K562 (cell line): ENCODE results near the gene EFEMP2. TPM values are rescaled to one million over a fixed set of nuclear protein-coding genes. Genes with fewer than 3 reads are reported as not detected.

Experiments used
- CBX2 ChIP-seq: fragments of 200-600 bp; sonication (generic); IDR thresholded peaks from one replicate; pipeline ENCODE4 v1.6.1; 2012; ENCODE audit warnings: mild to moderate bottlenecking, low read length, inconsistent platforms; ENCODE audit not compliant: insufficient read depth, poor library complexity, severe bottlenecking
- EGR1 ChIP-seq: fragments of 450-650 bp; conservative IDR thresholded peaks from 2 replicates; pipeline ENCODE4 v1.6.1; 2017; ENCODE audit warnings: mild to moderate bottlenecking
- HCFC1 ChIP-seq: IDR thresholded peaks from 2 replicates; pipeline ENCODE4 v1.6.1; 2012; ENCODE audit warnings: low read depth, low read length, improper control_type of control experiment
- NBN ChIP-seq: fragments of 450-650 bp; IDR thresholded peaks from 2 replicates; pipeline ENCODE4 v1.6.1; 2016; ENCODE audit warnings: low read depth, mild to moderate bottlenecking
- PHB2 ChIP-seq: fragments of 450-650 bp; IDR thresholded peaks from 2 replicates; pipeline ENCODE4 v1.6.1; 2017; ENCODE audit warnings: low read depth
- PTRF ChIP-seq: fragments of 450-650 bp; IDR thresholded peaks from 2 replicates; pipeline ENCODE4 v1.6.1; 2016; ENCODE audit warnings: mild to moderate bottlenecking, missing genetic modification characterization, missing compliant biosample characterization
- RBFOX2 ChIP-seq: fragments of 200-400 bp; formaldehyde crosslinking; IDR thresholded peaks from 2 replicates; pipeline ENCODE4 v1.6.1; 2017; ENCODE audit warnings: low read depth, mild to moderate bottlenecking, low read length, moderate library complexity
- RBM22 ChIP-seq: fragments of 200-400 bp; formaldehyde crosslinking; IDR thresholded peaks from 2 replicates; pipeline ENCODE4 v1.6.1; 2018; ENCODE audit warnings: low read length, low read depth; ENCODE audit not compliant: poor library complexity, severe bottlenecking
- STAT5B ChIP-seq: fragments of 250-450 bp; sonication (Bioruptor Pico); IDR thresholded peaks from 2 replicates; pipeline ENCODE4 v1.8.0; 2021; ENCODE audit warnings: mild to moderate bottlenecking, inconsistent platforms
- ZNF696 ChIP-seq: fragments of 250-450 bp; sonication (Bioruptor Pico); conservative IDR thresholded peaks from 2 replicates; pipeline ENCODE4 v1.4.0; 2020; ENCODE audit warnings: mild to moderate bottlenecking, moderate library complexity
- polyA plus RNA-seq, 8 experiments: library from polyadenylated mRNA; depleted of rRNA in 4 of 8; stranded (reverse) in 5 of 8; unstranded in 3 of 8; fragments of >200 nt; fragmentation: Nextera tagmentation in 2 of 8; fragmentation: Illumina TruSeq in 1 of 8; extraction: Ambion mirVana in 2 of 8; extraction: Trizol in 1 of 8; gene quantifications; 2 replicates each; pipeline versions ENCODE4 v1.2.1 to v1.2.3, GENCODE V29; 2011 to 2014; ENCODE audit warnings: inconsistent platforms in 1 of 8, missing spikeins in 1 of 8
- total RNA-seq, 7 experiments: library from RNA; depleted of rRNA in 6 of 7; stranded (reverse); fragments of >200 nt in 6 of 7; fragmentation: Illumina TruSeq in 2 of 7; extraction: Trizol in 2 of 7; gene quantifications; 2 replicates each; pipeline versions ENCODE4 v1.2.1 to v1.2.3, GENCODE V29; 2011 to 2021; ENCODE audit warnings: low replicate concordance in 1 of 7
- TF ChIP-seq, protein P1 (sequence below): fragments of 250-450 bp; sonication (Bioruptor Pico); IDR thresholded peaks from 2 replicates; pipeline ENCODE4 v1.9.0; 2021; ENCODE audit warnings: mild to moderate bottlenecking, inconsistent platforms
- TF ChIP-seq, protein P2 (sequence below): sonication (generic); formaldehyde crosslinking; IDR thresholded peaks from 2 replicates; pipeline ENCODE4 v1.8.1; 2023; ENCODE audit warnings: mild to moderate bottlenecking, missing genetic modification reagents, moderate library complexity
- TF ChIP-seq, protein P3 (sequence below): fragments of 450-650 bp; formaldehyde crosslinking; IDR thresholded peaks from 2 replicates; pipeline ENCODE4 v1.4.0; 2022; ENCODE audit warnings: mild to moderate bottlenecking, moderate library complexity
- TF ChIP-seq, protein P4 (sequence below): sonication (generic); formaldehyde crosslinking; IDR thresholded peaks from 2 replicates; pipeline ENCODE4 v1.4.0; 2020; ENCODE audit warnings: mild to moderate bottlenecking, missing genetic modification reagents
- TF ChIP-seq, protein P5 (sequence below): fragments of 250-450 bp; sonication (Bioruptor Pico); IDR thresholded peaks from 2 replicates; pipeline ENCODE4 v1.5.0; 2021
- TF ChIP-seq, protein P6 (sequence below), 2 experiments: fragments of 450-650 bp; IDR thresholded peaks; 2 replicates each; pipeline ENCODE4 v1.6.1; 2018; ENCODE audit warnings: mild to moderate bottlenecking in 2 of 2, low read depth in 1 of 2; ENCODE audit not compliant: partially characterized antibody in 2 of 2

EFEMP2 gene
- total and polyA plus RNA-seq, 9 of the 15 experiments (the other 6 are each of a cell fraction or from before 2014, with no cell fraction given), result 0.07 to 2.9 (median 0.69) TPM; not detected in 1

DNA sequence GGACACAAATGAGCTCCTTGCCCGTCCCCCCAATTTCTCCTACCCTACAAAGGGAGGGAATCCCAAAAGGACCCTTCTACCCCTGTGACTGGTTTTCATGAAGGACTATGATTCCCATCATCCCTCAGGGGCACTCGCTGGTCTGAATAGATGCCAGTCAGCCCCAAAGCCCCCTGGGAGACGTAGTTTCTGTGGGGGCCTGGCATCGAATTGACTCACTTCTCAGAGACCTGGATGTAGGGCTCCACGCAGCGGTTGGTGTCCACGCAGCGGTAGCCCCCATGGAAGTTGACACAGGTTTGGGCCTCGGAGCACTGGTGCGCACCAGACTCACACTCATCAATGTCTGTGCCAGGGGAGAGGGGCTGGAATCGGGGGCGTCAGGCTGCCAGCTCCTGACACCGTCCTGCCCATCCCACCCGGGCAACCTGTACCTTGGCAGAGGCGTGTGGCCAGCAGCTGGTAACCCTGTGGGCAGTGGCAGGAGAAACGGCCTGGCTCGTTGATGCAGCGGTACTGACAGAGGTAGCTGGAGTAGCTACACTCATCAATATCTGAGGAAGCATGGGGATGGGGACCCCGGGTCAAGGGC lies 4.4 kb downstream of the EFEMP2 start (continued):
- TF ChIP-seq, protein P1, sequence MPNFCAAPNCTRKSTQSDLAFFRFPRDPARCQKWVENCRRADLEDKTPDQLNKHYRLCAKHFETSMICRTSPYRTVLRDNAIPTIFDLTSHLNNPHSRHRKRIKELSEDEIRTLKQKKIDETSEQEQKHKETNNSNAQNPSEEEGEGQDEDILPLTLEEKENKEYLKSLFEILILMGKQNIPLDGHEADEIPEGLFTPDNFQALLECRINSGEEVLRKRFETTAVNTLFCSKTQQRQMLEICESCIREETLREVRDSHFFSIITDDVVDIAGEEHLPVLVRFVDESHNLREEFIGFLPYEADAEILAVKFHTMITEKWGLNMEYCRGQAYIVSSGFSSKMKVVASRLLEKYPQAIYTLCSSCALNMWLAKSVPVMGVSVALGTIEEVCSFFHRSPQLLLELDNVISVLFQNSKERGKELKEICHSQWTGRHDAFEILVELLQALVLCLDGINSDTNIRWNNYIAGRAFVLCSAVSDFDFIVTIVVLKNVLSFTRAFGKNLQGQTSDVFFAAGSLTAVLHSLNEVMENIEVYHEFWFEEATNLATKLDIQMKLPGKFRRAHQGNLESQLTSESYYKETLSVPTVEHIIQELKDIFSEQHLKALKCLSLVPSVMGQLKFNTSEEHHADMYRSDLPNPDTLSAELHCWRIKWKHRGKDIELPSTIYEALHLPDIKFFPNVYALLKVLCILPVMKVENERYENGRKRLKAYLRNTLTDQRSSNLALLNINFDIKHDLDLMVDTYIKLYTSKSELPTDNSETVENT (CRISPR knock-in tag), result 0 out of 2 replicates have a peak, but pooled peaks have one; percentile 2
- TF ChIP-seq RBM22 (peak; percentile 86), CBX2 (no peak), NBN (no peak), HCFC1 (peak; percentile 86), PHB2 (no peak), PTRF (tag) (no peak), ZNF696 (CRISPR knock-in tag) (no peak), STAT5B (CRISPR knock-in tag) (no peak), EGR1 (no peak), RBFOX2 (peak; percentile 80)
- TF ChIP-seq, protein P2, sequence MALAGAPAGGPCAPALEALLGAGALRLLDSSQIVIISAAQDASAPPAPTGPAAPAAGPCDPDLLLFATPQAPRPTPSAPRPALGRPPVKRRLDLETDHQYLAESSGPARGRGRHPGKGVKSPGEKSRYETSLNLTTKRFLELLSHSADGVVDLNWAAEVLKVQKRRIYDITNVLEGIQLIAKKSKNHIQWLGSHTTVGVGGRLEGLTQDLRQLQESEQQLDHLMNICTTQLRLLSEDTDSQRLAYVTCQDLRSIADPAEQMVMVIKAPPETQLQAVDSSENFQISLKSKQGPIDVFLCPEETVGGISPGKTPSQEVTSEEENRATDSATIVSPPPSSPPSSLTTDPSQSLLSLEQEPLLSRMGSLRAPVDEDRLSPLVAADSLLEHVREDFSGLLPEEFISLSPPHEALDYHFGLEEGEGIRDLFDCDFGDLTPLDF, result no peak
- TF ChIP-seq, protein P3, sequence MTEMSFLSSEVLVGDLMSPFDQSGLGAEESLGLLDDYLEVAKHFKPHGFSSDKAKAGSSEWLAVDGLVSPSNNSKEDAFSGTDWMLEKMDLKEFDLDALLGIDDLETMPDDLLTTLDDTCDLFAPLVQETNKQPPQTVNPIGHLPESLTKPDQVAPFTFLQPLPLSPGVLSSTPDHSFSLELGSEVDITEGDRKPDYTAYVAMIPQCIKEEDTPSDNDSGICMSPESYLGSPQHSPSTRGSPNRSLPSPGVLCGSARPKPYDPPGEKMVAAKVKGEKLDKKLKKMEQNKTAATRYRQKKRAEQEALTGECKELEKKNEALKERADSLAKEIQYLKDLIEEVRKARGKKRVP (CRISPR knock-in tag), result no peak
- TF ChIP-seq, protein P4, sequence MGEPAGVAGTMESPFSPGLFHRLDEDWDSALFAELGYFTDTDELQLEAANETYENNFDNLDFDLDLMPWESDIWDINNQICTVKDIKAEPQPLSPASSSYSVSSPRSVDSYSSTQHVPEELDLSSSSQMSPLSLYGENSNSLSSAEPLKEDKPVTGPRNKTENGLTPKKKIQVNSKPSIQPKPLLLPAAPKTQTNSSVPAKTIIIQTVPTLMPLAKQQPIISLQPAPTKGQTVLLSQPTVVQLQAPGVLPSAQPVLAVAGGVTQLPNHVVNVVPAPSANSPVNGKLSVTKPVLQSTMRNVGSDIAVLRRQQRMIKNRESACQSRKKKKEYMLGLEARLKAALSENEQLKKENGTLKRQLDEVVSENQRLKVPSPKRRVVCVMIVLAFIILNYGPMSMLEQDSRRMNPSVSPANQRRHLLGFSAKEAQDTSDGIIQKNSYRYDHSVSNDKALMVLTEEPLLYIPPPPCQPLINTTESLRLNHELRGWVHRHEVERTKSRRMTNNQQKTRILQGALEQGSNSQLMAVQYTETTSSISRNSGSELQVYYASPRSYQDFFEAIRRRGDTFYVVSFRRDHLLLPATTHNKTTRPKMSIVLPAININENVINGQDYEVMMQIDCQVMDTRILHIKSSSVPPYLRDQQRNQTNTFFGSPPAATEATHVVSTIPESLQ (CRISPR knock-in tag), result no peak
- TF ChIP-seq, protein P5, sequence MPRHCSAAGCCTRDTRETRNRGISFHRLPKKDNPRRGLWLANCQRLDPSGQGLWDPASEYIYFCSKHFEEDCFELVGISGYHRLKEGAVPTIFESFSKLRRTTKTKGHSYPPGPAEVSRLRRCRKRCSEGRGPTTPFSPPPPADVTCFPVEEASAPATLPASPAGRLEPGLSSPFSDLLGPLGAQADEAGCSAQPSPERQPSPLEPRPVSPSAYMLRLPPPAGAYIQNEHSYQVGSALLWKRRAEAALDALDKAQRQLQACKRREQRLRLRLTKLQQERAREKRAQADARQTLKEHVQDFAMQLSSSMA, result no peak
- TF ChIP-seq, protein P6, sequence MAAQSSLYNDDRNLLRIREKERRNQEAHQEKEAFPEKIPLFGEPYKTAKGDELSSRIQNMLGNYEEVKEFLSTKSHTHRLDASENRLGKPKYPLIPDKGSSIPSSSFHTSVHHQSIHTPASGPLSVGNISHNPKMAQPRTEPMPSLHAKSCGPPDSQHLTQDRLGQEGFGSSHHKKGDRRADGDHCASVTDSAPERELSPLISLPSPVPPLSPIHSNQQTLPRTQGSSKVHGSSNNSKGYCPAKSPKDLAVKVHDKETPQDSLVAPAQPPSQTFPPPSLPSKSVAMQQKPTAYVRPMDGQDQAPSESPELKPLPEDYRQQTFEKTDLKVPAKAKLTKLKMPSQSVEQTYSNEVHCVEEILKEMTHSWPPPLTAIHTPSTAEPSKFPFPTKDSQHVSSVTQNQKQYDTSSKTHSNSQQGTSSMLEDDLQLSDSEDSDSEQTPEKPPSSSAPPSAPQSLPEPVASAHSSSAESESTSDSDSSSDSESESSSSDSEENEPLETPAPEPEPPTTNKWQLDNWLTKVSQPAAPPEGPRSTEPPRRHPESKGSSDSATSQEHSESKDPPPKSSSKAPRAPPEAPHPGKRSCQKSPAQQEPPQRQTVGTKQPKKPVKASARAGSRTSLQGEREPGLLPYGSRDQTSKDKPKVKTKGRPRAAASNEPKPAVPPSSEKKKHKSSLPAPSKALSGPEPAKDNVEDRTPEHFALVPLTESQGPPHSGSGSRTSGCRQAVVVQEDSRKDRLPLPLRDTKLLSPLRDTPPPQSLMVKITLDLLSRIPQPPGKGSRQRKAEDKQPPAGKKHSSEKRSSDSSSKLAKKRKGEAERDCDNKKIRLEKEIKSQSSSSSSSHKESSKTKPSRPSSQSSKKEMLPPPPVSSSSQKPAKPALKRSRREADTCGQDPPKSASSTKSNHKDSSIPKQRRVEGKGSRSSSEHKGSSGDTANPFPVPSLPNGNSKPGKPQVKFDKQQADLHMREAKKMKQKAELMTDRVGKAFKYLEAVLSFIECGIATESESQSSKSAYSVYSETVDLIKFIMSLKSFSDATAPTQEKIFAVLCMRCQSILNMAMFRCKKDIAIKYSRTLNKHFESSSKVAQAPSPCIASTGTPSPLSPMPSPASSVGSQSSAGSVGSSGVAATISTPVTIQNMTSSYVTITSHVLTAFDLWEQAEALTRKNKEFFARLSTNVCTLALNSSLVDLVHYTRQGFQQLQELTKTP (IDR thresholded peaks at IDR 0.05; ENCODE audit: low read depth in 1 of 2, partially characterized antibody in 2 of 2), result peak in 1 of 2 experiments; percentile 95
